MM.1S (cell line): ENCODE results near the gene ELMO3.
A peak's percentile ranks its signal among the peaks of the same experiment; 100 is the strongest.

Source experiments
- DNase-seq: peaks from one replicate; pipeline ENCODE4 v3.0.0-alpha.2; 2015
- H2AFZ ChIP-seq: fragments of 300-600 bp; sonication (generic); 2 replicates; pipeline ENCODE4 v1.6.0; 2016; ENCODE audit warnings: antibody characterized with exemption, low read length
- H3F3A ChIP-seq: fragments of 300-600 bp; sonication (generic); 2 replicates; pipeline ENCODE4 v1.6.1; 2016; ENCODE audit warnings: mild to moderate bottlenecking, antibody characterized with exemption, low read length, moderate library complexity, mixed read lengths; ENCODE audit not compliant: insufficient read depth
- H3K27ac ChIP-seq: fragments of 300-600 bp; sonication (generic); 2 replicates; pipeline ENCODE4 v1.5.1; 2016; ENCODE audit warnings: mild to moderate bottlenecking, low read length
- H3K27me3 ChIP-seq: fragments of 300-600 bp; sonication (generic); replicated peaks from 2 replicates; pipeline ENCODE4 v1.6.0; 2016; ENCODE audit warnings: low read length; ENCODE audit not compliant: insufficient read depth
- H3K36me3 ChIP-seq: fragments of 300-600 bp; sonication (generic); replicated peaks from 2 replicates; pipeline ENCODE4 v1.6.1; 2016; ENCODE audit warnings: mild to moderate bottlenecking, low read length, mixed read lengths; ENCODE audit not compliant: insufficient read depth
- H3K4me1 ChIP-seq: fragments of 300-600 bp; sonication (generic); 2 replicates; pipeline ENCODE4 v1.6.1; 2016; ENCODE audit warnings: low read length, mixed read lengths
- H3K4me2 ChIP-seq: fragments of 300-600 bp; sonication (generic); 2 replicates; pipeline ENCODE4 v1.6.0; 2016; ENCODE audit warnings: low read depth, low read length
- H3K4me3 ChIP-seq: fragments of 300-600 bp; sonication (generic); 2 replicates; pipeline ENCODE4 v1.5.1; 2016; ENCODE audit warnings: low read length, mixed read lengths
- H3K79me2 ChIP-seq: fragments of 300-600 bp; sonication (generic); 2 replicates; pipeline ENCODE4 v1.6.1; 2016; ENCODE audit warnings: mixed run types, low read length, mixed read lengths
- H3K9ac ChIP-seq: fragments of 300-600 bp; sonication (generic); 2 replicates; pipeline ENCODE4 v1.6.1; 2016; ENCODE audit warnings: low read length, mixed read lengths
- H3K9me2 ChIP-seq: fragments of 300-600 bp; sonication (generic); replicated peaks from 2 replicates; pipeline ENCODE4 v1.6.1; 2016; ENCODE audit warnings: mild to moderate bottlenecking, low read length, mixed read lengths; ENCODE audit not compliant: insufficient read depth
- H3K9me3 ChIP-seq: fragments of 300-600 bp; sonication (generic); replicated peaks from 2 replicates; pipeline ENCODE4 v1.6.1; 2016; ENCODE audit warnings: mild to moderate bottlenecking, low read length, mixed read lengths; ENCODE audit not compliant: insufficient read depth
- H4K20me1 ChIP-seq: fragments of 300-600 bp; sonication (generic); 2 replicates; pipeline ENCODE4 v1.6.1; 2016; ENCODE audit warnings: mild to moderate bottlenecking, low read length, moderate library complexity, mixed read lengths; ENCODE audit not compliant: insufficient read depth
- CTCF ChIP-seq: fragments of 300-600 bp; sonication (generic); IDR thresholded peaks from 2 replicates; pipeline ENCODE4 v1.5.1; 2016; ENCODE audit warnings: antibody characterized with exemption, low read length, mixed read lengths
- EZH2 ChIP-seq: fragments of 300-600 bp; sonication (generic); optimal IDR thresholded peaks from 2 replicates; pipeline ENCODE3; 2017; ENCODE audit warnings: low read depth, mild to moderate bottlenecking, antibody characterized with exemption, low read length, mixed read lengths
- EZH2phosphoT487 ChIP-seq: fragments of 300-600 bp; sonication (generic); IDR thresholded peaks from 2 replicates; pipeline ENCODE4 v1.6.1; 2018; ENCODE audit warnings: antibody characterized with exemption, low read length

The ELMO3 gene

GRCh38 chr16:67161595-67162058 is 37.3 kb upstream of the ELMO3 start:
- Histone ChIP-seq H3K9me2 (no peaks in the 10 kb centered on the region), H3K4me1 (peaks cover 25% of the 10 kb centered on the region), H3K4me2 (peak overlapping the region; percentile 68; the same call in 1 of the 2 replicates), H3K4me3 (no peak overlapping the region; the same call in 1 of the 2 replicates), H4K20me1 (no peaks in the 10 kb centered on the region), H3K79me2 (peaks cover 11% of the 10 kb centered on the region), H2AFZ (no peak overlapping the region), H3K27me3 (no peaks in the 10 kb centered on the region), H3K27ac (no peak overlapping the region), H3F3A (peaks cover 23% of the 10 kb centered on the region), H3K9ac (peak overlapping the region; percentile 30; the same call in 1 of the 2 replicates), H3K9me3 (no peaks in the 10 kb centered on the region), H3K36me3 (no peaks in the 10 kb centered on the region)
- TF ChIP-seq EZH2 = no peak
- no peak for TF ChIP-seq EZH2phosphoT487
- no peak for TF ChIP-seq CTCF
- DNase-seq = no peak

- Histone ChIP-seq H4K20me1 (no peaks in the 10 kb centered on the region), H3K27ac (no peak overlapping the region), H3K9me2 (no peaks in the 10 kb centered on the region), H3K27me3 (no peaks in the 10 kb centered on the region), H3F3A (peaks cover 22% of the 10 kb centered on the region), H3K36me3 (no peaks in the 10 kb centered on the region), H3K9ac (no peak overlapping the region), H3K9me3 (no peaks in the 10 kb centered on the region), H3K4me1 (peaks cover 31% of the 10 kb centered on the region), H3K4me3 (no peak overlapping the region), H3K79me2 (peaks cover 10% of the 10 kb centered on the region), H2AFZ (no peak overlapping the region), H3K4me2 (no peak overlapping the region)
- TF ChIP-seq EZH2 = no peak
- TF ChIP-seq EZH2phosphoT487 = no peak
- TF ChIP-seq CTCF = no peak
- DNase-seq = no peak
Observed at GRCh38 chr16:67162506-67163163, 36.3 kb upstream of the ELMO3 start.

- H3K36me3 ChIP-seq = no peaks in the 10 kb centered on the region
- H3K27ac ChIP-seq = no peak overlapping the region
- no peak overlapping the region for H2AFZ ChIP-seq
- peak overlapping the region; percentile 49 for H3K4me3 ChIP-seq
- TF ChIP-seq EZH2 = no peak
- TF ChIP-seq CTCF = no peak
- TF ChIP-seq EZH2phosphoT487 = no peak
- no peaks in the 10 kb centered on the region for H3K9me2 ChIP-seq
- peaks cover 15% of the 10 kb centered on the region for H3F3A ChIP-seq
- H3K27me3 ChIP-seq = no peaks in the 10 kb centered on the region
- no peak overlapping the region; the same call in 1 of the 2 replicates for H3K9ac ChIP-seq
- H3K4me2 ChIP-seq = peak overlapping the region; percentile 91
- no peak for DNase-seq
- peaks cover 24% of the 10 kb centered on the region for H3K4me1 ChIP-seq
- no peaks in the 10 kb centered on the region for H4K20me1 ChIP-seq
- H3K79me2 ChIP-seq = peaks cover 7% of the 10 kb centered on the region
- no peaks in the 10 kb centered on the region for H3K9me3 ChIP-seq
Observed at GRCh38 chr16:67163164-67163998, 35.5 kb upstream of the ELMO3 start.
